Type B pancreatic cell (in vitro differentiated cells): ENCODE measurements around the gene SPATS2. TPM values are rescaled to one million over a fixed set of nuclear protein-coding genes. Genes with fewer than 3 reads are reported as not detected.

ENCODE experiments used
- DNase-seq: peaks from one replicate; pipeline ENCODE4 v3.0.0; 2021; ENCODE audit warnings: mixed read lengths; ENCODE audit not compliant: unreplicated experiment; ENCODE audit errors: extremely low spot score
- H3K27ac Mint-ChIP-seq: 2 replicates; pipeline ENCODE4 v1.8.0; 2021; ENCODE audit warnings: mild to moderate bottlenecking, mixed read lengths
- H3K27me3 Mint-ChIP-seq: 2 replicates; pipeline ENCODE4 v1.8.0; 2021; ENCODE audit warnings: mixed read lengths
- H3K36me3 Mint-ChIP-seq: 2 replicates; pipeline ENCODE4 v1.8.0; 2021; ENCODE audit warnings: mixed read lengths
- H3K4me1 Mint-ChIP-seq: one replicate; pipeline ENCODE4 v1.8.0; 2021; ENCODE audit warnings: mixed read lengths; ENCODE audit not compliant: unreplicated experiment
- H3K4me3 Mint-ChIP-seq: 2 replicates; pipeline ENCODE4 v1.8.0; 2021; ENCODE audit warnings: mild to moderate bottlenecking, mixed read lengths
- H3K9me3 Mint-ChIP-seq: 2 replicates; pipeline ENCODE4 v1.8.0; 2021; ENCODE audit warnings: mixed read lengths
- total RNA-seq: library from RNA; stranded (reverse); gene quantifications from 2 replicates; pipeline ENCODE4 v1.2.1, GENCODE V29; 2021; ENCODE audit warnings: low replicate concordance
- TF ChIP-seq, protein P1 (sequence below): fragments of 200-600 bp; sonication (generic); conservative IDR thresholded peaks from 2 replicates; pipeline ENCODE4 v1.5.0; 2021; ENCODE audit warnings: antibody characterized with exemption, mild to moderate bottlenecking

Gene SPATS2
- total RNA-seq, 1 donor from 2014 or later: 40.3 TPM

DNA sequence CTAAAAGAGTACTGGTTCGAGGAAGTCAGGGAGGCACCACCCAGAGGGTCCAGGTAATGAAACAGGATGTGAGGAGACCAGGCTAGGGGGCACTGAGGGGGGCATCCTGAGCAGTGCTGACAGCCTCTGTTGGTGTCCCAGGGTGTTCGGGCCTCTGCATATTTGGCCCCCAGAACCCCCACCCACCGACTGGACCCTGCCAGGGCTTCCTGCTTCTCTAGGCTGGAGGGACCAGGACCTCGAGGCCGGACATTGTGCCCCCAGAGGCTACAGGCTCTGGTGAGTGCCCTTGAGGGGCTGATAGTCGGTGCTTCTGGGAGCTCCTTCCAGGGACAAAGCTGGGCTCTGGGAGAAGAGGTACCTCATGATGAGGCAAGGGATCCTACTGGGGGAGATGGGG lies 41.7 kb upstream of the SPATS2 start:
- Mint-ChIP-seq H3K27me3 (no peaks in the 10 kb centered on the region), H3K36me3 (peaks cover 8% of the 10 kb centered on the region), H3K9me3 (no peaks in the 10 kb centered on the region), H3K27ac (no peak overlapping the region), H3K4me1 (peaks cover 17% of the 10 kb centered on the region), H3K4me3 (no peak overlapping the region)
- no peak for DNase-seq
- TF ChIP-seq, protein P1, sequence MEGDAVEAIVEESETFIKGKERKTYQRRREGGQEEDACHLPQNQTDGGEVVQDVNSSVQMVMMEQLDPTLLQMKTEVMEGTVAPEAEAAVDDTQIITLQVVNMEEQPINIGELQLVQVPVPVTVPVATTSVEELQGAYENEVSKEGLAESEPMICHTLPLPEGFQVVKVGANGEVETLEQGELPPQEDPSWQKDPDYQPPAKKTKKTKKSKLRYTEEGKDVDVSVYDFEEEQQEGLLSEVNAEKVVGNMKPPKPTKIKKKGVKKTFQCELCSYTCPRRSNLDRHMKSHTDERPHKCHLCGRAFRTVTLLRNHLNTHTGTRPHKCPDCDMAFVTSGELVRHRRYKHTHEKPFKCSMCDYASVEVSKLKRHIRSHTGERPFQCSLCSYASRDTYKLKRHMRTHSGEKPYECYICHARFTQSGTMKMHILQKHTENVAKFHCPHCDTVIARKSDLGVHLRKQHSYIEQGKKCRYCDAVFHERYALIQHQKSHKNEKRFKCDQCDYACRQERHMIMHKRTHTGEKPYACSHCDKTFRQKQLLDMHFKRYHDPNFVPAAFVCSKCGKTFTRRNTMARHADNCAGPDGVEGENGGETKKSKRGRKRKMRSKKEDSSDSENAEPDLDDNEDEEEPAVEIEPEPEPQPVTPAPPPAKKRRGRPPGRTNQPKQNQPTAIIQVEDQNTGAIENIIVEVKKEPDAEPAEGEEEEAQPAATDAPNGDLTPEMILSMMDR: no peak

DNA sequence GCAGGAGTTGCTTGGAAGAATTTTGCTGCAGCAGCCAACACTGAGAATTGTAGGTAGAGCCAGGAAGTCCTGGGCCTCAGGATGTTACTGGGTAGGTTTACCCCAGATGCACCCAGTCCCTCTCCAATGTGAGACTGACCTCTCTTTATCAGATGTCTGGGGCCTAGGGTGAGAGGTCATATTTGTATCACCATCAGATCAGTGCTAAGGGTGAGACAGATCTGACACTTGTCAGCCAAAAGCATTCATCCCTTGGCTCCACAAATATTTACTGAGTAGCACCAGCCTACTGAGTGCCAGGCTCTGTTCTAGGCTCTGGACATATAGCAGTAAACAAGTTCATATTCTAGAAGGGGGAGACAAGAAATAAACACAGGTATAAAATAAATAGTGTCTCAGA lies 39.9 kb upstream of the SPATS2 start:
- Mint-ChIP-seq H3K4me1 (peaks cover 20% of the 10 kb centered on the region), H3K9me3 (no peaks in the 10 kb centered on the region), H3K27me3 (peaks cover 4% of the 10 kb centered on the region), H3K27ac (no peak overlapping the region), H3K36me3 (peaks cover 8% of the 10 kb centered on the region), H3K4me3 (no peak overlapping the region)
- TF ChIP-seq, protein P1: no peak
- no peak for DNase-seq

DNA sequence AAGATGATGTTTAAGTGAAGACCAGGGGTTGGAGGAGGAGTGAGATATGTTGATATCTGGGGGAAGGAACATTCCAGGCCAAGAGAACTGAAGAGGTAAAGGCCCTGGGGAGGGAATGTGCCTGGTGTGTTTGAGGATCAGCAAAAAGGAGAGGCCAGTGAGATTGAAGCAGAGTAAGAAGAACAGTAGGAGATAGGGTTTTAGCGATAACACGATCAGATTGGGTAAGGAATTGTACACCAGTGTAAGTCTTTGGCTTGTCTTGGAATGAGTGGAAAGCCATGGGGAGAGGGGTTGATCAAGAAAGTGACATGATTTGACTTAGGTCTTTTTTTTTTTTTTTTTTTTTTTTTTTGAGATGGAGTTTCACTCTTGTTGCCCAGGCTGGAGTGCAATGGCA lies 39.4 kb upstream of the SPATS2 start:
- no peaks in the 10 kb centered on the region for H3K9me3 Mint-ChIP-seq
- peaks cover 19% of the 10 kb centered on the region for H3K4me1 Mint-ChIP-seq
- DNase-seq: no peak
- H3K27me3 Mint-ChIP-seq: peaks cover 4% of the 10 kb centered on the region
- peaks cover 8% of the 10 kb centered on the region for H3K36me3 Mint-ChIP-seq
- no peak overlapping the region for H3K27ac Mint-ChIP-seq
- TF ChIP-seq, protein P1: no peak
- H3K4me3 Mint-ChIP-seq: no peak overlapping the region

DNA sequence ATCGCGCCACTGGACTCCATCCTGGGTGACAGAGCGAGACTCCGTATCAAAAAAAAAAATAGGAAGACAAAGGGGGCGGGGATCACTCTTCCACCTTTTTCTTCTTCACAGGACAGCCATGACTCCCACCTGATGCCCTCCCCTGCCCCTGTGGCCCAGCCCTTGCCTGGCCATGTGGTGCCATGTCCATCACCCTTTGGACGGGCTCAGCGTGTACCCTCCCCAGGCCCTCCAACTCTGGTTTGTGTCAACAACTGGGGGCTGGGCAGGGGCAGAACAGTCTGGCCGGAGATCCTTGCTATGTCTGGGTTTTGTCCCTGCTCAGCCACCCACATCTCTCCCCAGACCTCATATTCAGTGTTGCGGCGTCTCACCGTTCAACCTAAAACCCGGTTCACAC lies 38.4 kb upstream of the SPATS2 start:
- Mint-ChIP-seq H3K27ac (no peak overlapping the region), H3K9me3 (no peaks in the 10 kb centered on the region), H3K36me3 (peaks cover 4% of the 10 kb centered on the region), H3K4me1 (peaks cover 15% of the 10 kb centered on the region), H3K4me3 (no peak overlapping the region), H3K27me3 (peaks cover 4% of the 10 kb centered on the region)
- TF ChIP-seq, protein P1: no peak
- DNase-seq: no peak

DNA sequence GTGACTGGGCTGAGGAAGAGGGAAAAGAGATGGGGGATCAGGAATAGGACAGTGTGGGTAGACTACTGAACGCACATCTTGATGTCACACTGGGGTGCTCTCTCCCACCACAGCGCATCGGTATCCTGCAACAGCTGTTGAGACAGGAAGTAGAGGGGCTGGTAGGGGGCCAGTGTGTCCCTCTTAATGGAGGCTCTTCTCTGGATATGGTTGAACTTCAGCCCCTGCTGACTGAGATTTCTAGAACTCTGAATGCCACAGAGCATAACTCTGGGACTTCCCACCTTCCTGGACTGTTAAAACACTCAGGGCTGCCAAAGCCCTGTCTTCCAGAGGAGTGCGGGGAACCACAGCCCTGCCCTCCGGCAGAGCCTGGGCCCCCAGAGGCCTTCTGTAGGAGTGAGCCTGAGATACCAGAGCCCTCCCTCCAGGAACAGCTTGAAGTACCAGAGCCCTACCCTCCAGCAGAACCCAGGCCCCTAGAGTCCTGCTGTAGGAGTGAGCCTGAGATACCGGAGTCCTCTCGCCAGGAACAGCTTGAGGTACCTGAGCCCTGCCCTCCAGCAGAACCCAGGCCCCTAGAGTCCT lies 37.1 kb upstream of the SPATS2 start:
- Mint-ChIP-seq H3K4me1 (peaks cover 10% of the 10 kb centered on the region), H3K9me3 (no peaks in the 10 kb centered on the region), H3K27ac (no peak overlapping the region), H3K4me3 (no peak overlapping the region), H3K36me3 (peaks cover 8% of the 10 kb centered on the region), H3K27me3 (peaks cover 12% of the 10 kb centered on the region)
- DNase-seq: no peak
- TF ChIP-seq, protein P1: no peak
